Left lung (tissue), 10 donors: ENCODE data around the gene BMPR1A. TPM values are rescaled to one million over a fixed set of nuclear protein-coding genes. Genes with fewer than 3 reads are reported as not detected.

Experiments used
- ATAC-seq: fragments of 200-7000 bp; cut with Tn5 transposase; one replicate; pipeline ENCODE4 v1.9.1; 2020; ENCODE audit warnings: moderate library complexity
- DNase-seq, 4 donors: peaks; one replicate each; pipeline ENCODE4 v3.0.0-alpha.2; 2013 to 2020
- H3K27ac ChIP-seq, 2 donors: fragments of 200-600 bp; sonication (generic) in 1 of 2; one replicate each; pipeline versions ENCODE4 v1.5.0 to v1.8.0; 2020 to 2021
- H3K27me3 ChIP-seq, 2 donors: fragments of 200-600 bp; sonication (generic) in 1 of 2; one replicate each; pipeline versions ENCODE4 v1.5.0 to v1.8.0; 2020 to 2021
- H3K36me3 ChIP-seq, 2 donors: fragments of 200-600 bp; sonication (generic) in 1 of 2; one replicate each; pipeline versions ENCODE4 v1.5.0 to v1.8.0; 2020 to 2021
- H3K4me1 ChIP-seq, 2 donors: fragments of 200-600 bp; one replicate each; pipeline ENCODE4 v1.8.0; 2021
- H3K4me3 ChIP-seq, 2 donors: fragments of 200-600 bp; sonication (generic) in 1 of 2; one replicate each; pipeline versions ENCODE4 v1.5.0 to v1.8.0; 2020 to 2021; ENCODE audit warnings: mild to moderate bottlenecking in 1 of 2
- H3K9me3 ChIP-seq, 2 donors: fragments of 200-600 bp; sonication (generic) in 1 of 2; one replicate each; pipeline versions ENCODE4 v1.5.0 to v1.8.0; 2020 to 2021
- CTCF ChIP-seq, 2 donors: fragments of 200-600 bp; sonication (generic) in 1 of 2; IDR thresholded peaks; one replicate each; pipeline versions ENCODE4 v1.5.0 to v1.8.0; 2021; ENCODE audit warnings: antibody characterized with exemption in 2 of 2
- intact Hi-C, 2 donors: fragments of 100-400 bp; cut with DNase I; formaldehyde crosslinking; loops; one replicate each; pipeline versions ENCODE4 v1.11.2 to v1.14.2; 2022
- polyA plus RNA-seq, 6 donors: library from polyadenylated mRNA; unstranded; fragments of 120-200 nt; gene quantifications; one replicate each; pipeline ENCODE4 v1.2.1, GENCODE V29; 2013; ENCODE audit not compliant: insufficient read length in 6 of 6
- total RNA-seq, 2 donors: library from RNA; stranded (reverse); fragmentation: NEBNext Ultra II Directional; extraction: Animal tissue kit (Norgen Biotek cat#: 25700); gene quantifications; one replicate each; pipeline ENCODE4 v1.2.1, GENCODE V29; 2021
- donor health status: DM: no; HTN: yes; CAD: no.
- donor health status: DM: no; HTN: no; CAD: no.

Gene BMPR1A
- total and polyA plus RNA-seq, 8 donors = 33.4 to 87.2 (median 72.9) TPM

- no peaks in the 10 kb centered on the region for H3K36me3 ChIP-seq
- no peaks in the 10 kb centered on the region for H3K9me3 ChIP-seq
- H3K4me1 ChIP-seq = peaks cover 32 to 58% of the 10 kb centered on the region in 2 donors
- H3K27me3 ChIP-seq = peaks cover 0 to 49% of the 10 kb centered on the region in 2 donors
- peak overlapping the region; percentile 52 to 56 for H3K4me3 ChIP-seq
- DNase-seq (peak in 2 of 4 donors; percentile 24 to 60), ATAC-seq (no peak)
- H3K27ac ChIP-seq = peak overlapping the region; percentile 89 to 92
- intact Hi-C loops = no loop called here
- no peak for TF ChIP-seq CTCF (IDR thresholded peaks at IDR 0.05)
Measured at GRCh38 chr10:86969421-86970041, 213.1 kb downstream of the BMPR1A start.

- H3K36me3 ChIP-seq = no peaks in the 10 kb centered on the region
- peak overlapping the region; percentile 89 to 92 for H3K27ac ChIP-seq
- TF ChIP-seq CTCF (IDR thresholded peaks at IDR 0.05) = no peak
- intact Hi-C loops = no loop called here
- peak in 3 of 4 donors; percentile 50 to 89 (median 77) for DNase-seq
- H3K9me3 ChIP-seq = no peaks in the 10 kb centered on the region
- peaks cover 32 to 58% of the 10 kb centered on the region in 2 donors for H3K4me1 ChIP-seq
- peaks cover 0 to 49% of the 10 kb centered on the region in 2 donors for H3K27me3 ChIP-seq
- peak; percentile 59 for ATAC-seq
- H3K4me3 ChIP-seq = peak overlapping the region; percentile 52 to 56
Measured at GRCh38 chr10:86970162-86970981, 214.0 kb downstream of the BMPR1A start.

- DNase-seq = no peak
- Histone ChIP-seq H3K4me1 (peaks cover 32 to 55% of the 10 kb centered on the region in 2 donors), H3K36me3 (no peaks in the 10 kb centered on the region), H3K27ac (peak overlapping the region; percentile 89 to 92), H3K4me3 (peak overlapping the region; percentile 52 to 56), H3K9me3 (no peaks in the 10 kb centered on the region), H3K27me3 (peaks cover 0 to 49% of the 10 kb centered on the region in 2 donors)
- no peak for TF ChIP-seq CTCF (IDR thresholded peaks at IDR 0.05)
- peak; percentile 28 for ATAC-seq
- intact Hi-C loops = no loop called here
Measured at GRCh38 chr10:86970982-86971231, 214.5 kb downstream of the BMPR1A start.

GRCh38 chr10:86971232-86971991 is 215.0 kb downstream of the BMPR1A start:
- Histone ChIP-seq H3K4me1 (peaks cover 28 to 50% of the 10 kb centered on the region in 2 donors), H3K9me3 (no peaks in the 10 kb centered on the region), H3K27ac (peak overlapping the region; percentile 89 to 92), H3K27me3 (peaks cover 0 to 49% of the 10 kb centered on the region in 2 donors), H3K36me3 (no peaks in the 10 kb centered on the region), H3K4me3 (peak overlapping the region; percentile 52 to 56)
- intact Hi-C loops = no loop called here
- ATAC-seq (peak; percentile 87), DNase-seq (peak; percentile 89 to 95 (median 92))
- TF ChIP-seq CTCF (IDR thresholded peaks at IDR 0.05) = no peak
